ENCODE results near the gene CBFA2T2. TPM values are rescaled to one million over a fixed set of nuclear protein-coding genes. Genes with fewer than 3 reads are reported as not detected.

The CBFA2T2 gene
- total RNA-seq, 1 donor, result 5.6 TPM

DNA sequence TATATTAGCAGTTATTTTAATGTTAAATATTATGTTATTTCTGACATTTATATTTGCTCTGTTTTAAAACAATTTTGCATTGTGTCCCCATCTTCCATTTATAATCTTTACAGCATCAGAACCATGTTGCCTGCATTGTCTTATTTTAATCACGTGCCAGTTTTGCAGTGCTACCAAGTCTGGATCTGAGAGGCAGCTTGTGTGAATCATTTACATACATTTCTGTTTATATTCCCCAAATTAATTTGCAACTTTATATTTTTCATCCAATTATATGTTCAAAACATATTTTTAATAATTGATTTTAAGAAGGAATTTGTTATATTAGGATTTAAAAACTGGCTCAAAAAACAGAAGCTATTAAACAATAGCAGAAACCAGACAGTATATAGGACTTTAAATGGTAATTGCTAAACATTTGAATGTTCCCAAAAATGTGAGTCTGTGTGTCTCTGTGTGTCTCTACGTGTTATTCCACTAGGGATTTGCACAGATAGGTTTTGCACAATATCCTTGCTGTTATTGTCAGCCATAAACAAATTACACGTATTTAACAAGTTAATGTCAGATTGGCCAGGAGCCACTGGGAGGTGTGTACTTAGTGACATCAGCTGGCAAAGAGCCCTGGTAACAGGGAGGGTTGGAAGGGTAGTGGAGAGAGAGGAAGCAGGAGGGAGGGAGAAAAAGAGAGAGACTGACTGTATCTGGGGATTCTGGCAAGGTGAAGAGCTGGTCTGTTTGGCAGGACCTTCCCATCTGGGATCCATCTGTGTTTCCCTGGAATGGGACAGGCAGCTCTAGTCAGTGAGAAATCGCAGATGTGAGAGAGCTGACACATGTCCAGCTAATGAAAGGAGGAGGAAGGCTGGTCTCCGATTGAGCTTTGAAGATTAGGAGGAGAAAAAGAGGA lies 72.1 kb downstream of the CBFA2T2 start:
- peak overlapping the region; percentile 27 for H3K4me3 ChIP-seq (ENCODE audit: low read depth, low read length)
- DNase-seq (ENCODE audit: low read depth), result peak; percentile 95
- TF ChIP-seq, protein P1, sequence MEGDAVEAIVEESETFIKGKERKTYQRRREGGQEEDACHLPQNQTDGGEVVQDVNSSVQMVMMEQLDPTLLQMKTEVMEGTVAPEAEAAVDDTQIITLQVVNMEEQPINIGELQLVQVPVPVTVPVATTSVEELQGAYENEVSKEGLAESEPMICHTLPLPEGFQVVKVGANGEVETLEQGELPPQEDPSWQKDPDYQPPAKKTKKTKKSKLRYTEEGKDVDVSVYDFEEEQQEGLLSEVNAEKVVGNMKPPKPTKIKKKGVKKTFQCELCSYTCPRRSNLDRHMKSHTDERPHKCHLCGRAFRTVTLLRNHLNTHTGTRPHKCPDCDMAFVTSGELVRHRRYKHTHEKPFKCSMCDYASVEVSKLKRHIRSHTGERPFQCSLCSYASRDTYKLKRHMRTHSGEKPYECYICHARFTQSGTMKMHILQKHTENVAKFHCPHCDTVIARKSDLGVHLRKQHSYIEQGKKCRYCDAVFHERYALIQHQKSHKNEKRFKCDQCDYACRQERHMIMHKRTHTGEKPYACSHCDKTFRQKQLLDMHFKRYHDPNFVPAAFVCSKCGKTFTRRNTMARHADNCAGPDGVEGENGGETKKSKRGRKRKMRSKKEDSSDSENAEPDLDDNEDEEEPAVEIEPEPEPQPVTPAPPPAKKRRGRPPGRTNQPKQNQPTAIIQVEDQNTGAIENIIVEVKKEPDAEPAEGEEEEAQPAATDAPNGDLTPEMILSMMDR (IDR thresholded peaks at IDR 0.05; ENCODE audit: insufficient read depth, low read depth, low read length), result no peak

DNA sequence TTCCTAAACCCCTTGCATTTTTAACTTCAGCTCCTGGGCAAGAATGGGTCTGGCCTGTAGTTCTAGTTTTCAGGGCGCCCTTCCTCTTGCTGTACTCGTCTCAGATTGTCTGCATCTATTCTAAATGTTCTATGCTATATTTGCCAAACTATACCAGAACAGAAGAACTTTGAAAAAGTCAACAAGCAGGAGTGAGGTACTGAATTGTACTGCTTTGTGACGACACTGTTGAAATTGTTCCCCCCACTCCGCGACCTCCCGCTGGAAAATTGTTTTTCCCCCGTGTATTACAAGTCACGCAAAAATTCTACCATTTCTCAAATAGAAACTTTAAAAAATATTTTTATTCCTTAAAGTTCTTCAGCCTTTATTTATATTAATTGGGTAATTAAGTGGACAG lies 73.9 kb downstream of the CBFA2T2 start:
- no peak overlapping the region for H3K4me3 ChIP-seq (ENCODE audit: low read depth, low read length)
- TF ChIP-seq, protein P1 (IDR thresholded peaks at IDR 0.05; ENCODE audit: insufficient read depth, low read depth, low read length), result no peak
- no peak for DNase-seq (ENCODE audit: low read depth)

DNA sequence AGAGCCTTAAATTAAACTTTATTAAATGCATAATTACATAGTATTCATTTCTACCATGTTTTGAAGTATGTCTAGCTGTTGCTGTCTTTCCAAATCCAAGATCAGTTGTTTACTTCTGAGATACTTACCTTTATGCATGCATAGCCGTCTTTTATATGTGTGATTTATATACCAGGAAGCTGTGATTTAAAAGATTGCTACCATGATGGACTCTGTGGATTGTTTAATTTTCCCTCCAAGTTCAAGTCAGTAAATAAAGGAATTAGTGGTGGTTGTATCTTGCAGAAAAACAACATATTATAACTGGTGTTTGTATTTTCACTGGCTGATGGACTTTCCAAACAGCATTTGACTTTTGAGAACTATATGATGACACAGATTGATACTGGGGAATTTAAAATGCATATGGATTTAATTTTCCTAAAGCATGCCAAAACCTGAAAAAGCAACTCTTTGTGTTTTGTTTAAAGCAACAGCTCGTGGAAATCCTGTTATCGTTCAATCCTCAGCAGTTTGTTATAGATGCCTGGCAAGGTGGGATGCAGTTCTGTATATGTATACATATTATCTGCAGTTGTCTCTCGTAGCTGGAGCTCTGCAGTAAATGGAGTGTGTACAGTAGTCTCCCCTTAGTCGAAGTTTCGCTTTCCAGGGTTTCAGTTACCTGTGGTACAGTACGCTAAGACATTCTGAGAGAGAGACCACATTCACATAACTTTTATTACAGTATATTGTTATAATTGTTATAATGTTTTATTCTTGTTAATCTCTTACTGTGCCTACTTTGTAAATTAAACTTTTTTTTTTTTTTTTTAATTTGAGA lies 77.1 kb downstream of the CBFA2T2 start:
- TF ChIP-seq, protein P1 (IDR thresholded peaks at IDR 0.05; ENCODE audit: insufficient read depth, low read depth, low read length), result no peak
- DNase-seq (ENCODE audit: low read depth), result no peak
- H3K4me3 ChIP-seq (ENCODE audit: low read depth, low read length), result no peak overlapping the region

DNA sequence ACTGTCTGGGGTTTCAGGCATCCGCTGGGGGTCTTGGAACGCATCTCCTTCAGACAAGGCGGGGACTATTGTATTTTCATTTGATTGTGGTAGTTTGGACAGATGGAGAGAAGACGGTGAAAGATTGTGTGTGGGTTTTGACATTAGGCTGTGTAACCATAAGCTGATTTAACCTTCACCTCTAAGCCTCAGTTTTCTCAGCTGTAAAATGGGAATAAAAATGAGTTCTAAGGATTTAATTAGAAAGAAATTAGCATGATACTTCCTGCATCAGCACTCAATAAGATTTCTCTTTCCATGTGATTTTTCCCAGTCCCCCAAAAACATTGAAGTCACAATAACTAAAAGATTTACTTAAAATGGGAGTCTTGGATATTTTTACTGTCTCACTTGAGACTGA lies 78.1 kb downstream of the CBFA2T2 start:
- H3K4me3 ChIP-seq (ENCODE audit: low read depth, low read length), result no peak overlapping the region
- DNase-seq (ENCODE audit: low read depth), result no peak
- TF ChIP-seq, protein P1 (IDR thresholded peaks at IDR 0.05; ENCODE audit: insufficient read depth, low read depth, low read length), result no peak

DNA sequence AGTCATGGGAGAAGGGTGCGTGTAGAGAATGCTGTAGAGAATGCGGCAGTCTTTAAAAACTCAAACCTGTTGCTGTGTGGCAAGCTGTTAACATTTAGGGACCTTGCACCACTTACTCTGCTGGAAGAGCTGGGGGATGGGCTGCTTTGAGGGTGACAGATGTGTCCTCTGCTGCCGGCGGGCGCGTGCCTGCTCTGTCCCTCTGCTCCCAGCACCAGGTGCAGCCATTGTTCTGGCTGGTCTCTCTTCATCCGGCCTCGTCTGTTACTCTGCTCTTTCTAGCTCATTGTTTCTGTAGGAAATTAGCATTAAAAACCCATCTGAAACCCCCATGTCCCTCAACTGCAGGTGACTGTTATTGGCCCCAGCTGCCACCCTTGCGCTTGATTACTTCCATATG lies 78.5 kb downstream of the CBFA2T2 start:
- H3K4me3 ChIP-seq (ENCODE audit: low read depth, low read length), result no peak overlapping the region
- no peak for DNase-seq (ENCODE audit: low read depth)
- TF ChIP-seq, protein P1 (IDR thresholded peaks at IDR 0.05; ENCODE audit: insufficient read depth, low read depth, low read length), result no peak

DNA sequence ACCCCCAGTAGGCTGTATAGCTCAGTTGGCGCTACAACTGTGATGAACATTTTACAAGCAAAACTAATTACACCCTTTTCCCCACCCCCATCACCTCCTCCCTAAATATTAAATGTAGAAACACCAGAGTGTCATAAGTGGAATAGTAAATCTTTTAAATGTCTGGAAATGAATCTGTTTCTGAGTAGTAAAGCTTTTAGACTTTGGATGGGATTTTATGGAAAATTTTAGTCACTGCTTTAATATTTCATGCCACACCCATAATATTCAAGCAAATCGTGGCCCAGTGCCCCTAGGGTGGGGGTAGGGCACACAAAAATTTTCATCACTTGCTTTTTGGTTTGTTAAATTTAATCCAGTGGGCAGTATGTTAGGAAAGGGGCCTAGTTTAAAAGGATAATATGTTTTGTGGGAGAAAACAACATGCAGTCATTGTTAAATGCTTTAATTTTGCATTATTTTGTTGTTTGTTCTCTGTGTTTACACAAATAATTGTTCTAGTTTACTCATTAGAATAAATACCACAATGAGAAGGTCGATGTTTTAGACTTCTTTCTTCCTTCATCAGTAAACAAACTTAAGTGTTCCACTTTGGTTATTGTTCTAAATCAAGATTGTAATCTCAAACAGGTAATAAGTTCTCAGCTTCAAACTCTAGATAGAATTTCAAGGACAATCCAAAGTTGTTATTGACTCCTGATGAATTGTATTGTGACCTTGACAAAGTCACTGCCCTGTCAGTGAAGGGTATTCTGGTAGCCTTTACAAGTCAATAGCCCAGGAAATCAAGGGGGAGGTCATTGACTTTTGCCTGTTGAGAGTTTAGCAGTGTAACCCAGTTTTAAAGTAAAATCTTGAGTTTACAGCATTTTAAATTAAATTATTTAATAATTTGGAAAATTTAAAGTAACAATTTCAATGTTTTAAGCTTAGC lies 79.2 kb downstream of the CBFA2T2 start:
- no peak for DNase-seq (ENCODE audit: low read depth)
- TF ChIP-seq, protein P1 (IDR thresholded peaks at IDR 0.05; ENCODE audit: insufficient read depth, low read depth, low read length), result no peak
- H3K4me3 ChIP-seq (ENCODE audit: low read depth, low read length), result no peak overlapping the region

All from fibroblast of villous mesenchyme (primary cell).